ENCODE measurements around the gene NEO1.
"Not testable (repeated sequence)": the region's sequence is repeated elsewhere in the genome, so short reads cannot be mapped to it uniquely, and the experiment has no call there.

Gene NEO1

GRCh38 chr15:73296609-73297353 lies 244.5 kb downstream of the NEO1 start:
- no peaks in the 10 kb centered on the region for H3K9me3 ChIP-seq (ENCODE audit: control insufficient read depth, low read length)
- H3K79me1 ChIP-seq (replicated peaks; ENCODE audit: low read length, poor library complexity, severe bottlenecking), result no peaks in the 10 kb centered on the region
- H2BK5ac ChIP-seq (ENCODE audit: low read depth, low read length, poor library complexity, severe bottlenecking), result no peak overlapping the region
- no peak overlapping the region for H3K9ac ChIP-seq (ENCODE audit: low read length)
- H3K4me2 ChIP-seq (ENCODE audit: low read length, poor library complexity, severe bottlenecking), result no peak overlapping the region
- H2AFZ ChIP-seq (ENCODE audit: low read depth, low read length), result no peak overlapping the region
- H4K91ac ChIP-seq (ENCODE audit: low read length), result no peak overlapping the region
- no peak overlapping the region for H4K8ac ChIP-seq (ENCODE audit: low read length)
- H3K27me3 ChIP-seq (ENCODE audit: control insufficient read depth in 1 of 2, insufficient read depth in 1 of 2, low read length in 2 of 2), result no peaks in the 10 kb centered on the region
- H2BK15ac ChIP-seq (ENCODE audit: low read depth, poor library complexity, severe bottlenecking), result no peak overlapping the region
- H2AK5ac ChIP-seq (ENCODE audit: low read length, severe bottlenecking), result no peak overlapping the region
- no peak overlapping the region for H3K27ac ChIP-seq (ENCODE audit: low read length, poor library complexity, severe bottlenecking)
- no peak overlapping the region for H3K14ac ChIP-seq (ENCODE audit: low read length in 2 of 2)
- no peak overlapping the region for H3K4ac ChIP-seq (ENCODE audit: low read depth in 1 of 2, low read length in 2 of 2)
- no peak overlapping the region for H2BK120ac ChIP-seq (ENCODE audit: low read depth, low read length)
- H3K4me3 ChIP-seq (ENCODE audit: insufficient read depth in 1 of 2, low read depth in 1 of 2, low read length in 2 of 2), result no peak overlapping the region
- no peak overlapping the region for H3K18ac ChIP-seq (ENCODE audit: low read depth in 1 of 2, low read length in 2 of 2)
- no peak for DNase-seq
- no peak overlapping the region for H2BK12ac ChIP-seq (ENCODE audit: low read length in 2 of 2)
- peaks cover 13 to 33% of the 10 kb centered on the region in 2 experiments for H3K36me3 ChIP-seq (ENCODE audit: control insufficient read depth in 1 of 2, insufficient read depth in 2 of 2, low read depth in 1 of 2, low read length in 2 of 2)
- WGBS, result 83% methylated on average over 8 of the region's 9 CpGs
- no peak overlapping the region for H3K23ac ChIP-seq (ENCODE audit: low read length in 2 of 2)
- no peaks in the 10 kb centered on the region for H3K4me1 ChIP-seq (ENCODE audit: control insufficient read depth, insufficient read depth, low read depth, low read length)

DNA sequence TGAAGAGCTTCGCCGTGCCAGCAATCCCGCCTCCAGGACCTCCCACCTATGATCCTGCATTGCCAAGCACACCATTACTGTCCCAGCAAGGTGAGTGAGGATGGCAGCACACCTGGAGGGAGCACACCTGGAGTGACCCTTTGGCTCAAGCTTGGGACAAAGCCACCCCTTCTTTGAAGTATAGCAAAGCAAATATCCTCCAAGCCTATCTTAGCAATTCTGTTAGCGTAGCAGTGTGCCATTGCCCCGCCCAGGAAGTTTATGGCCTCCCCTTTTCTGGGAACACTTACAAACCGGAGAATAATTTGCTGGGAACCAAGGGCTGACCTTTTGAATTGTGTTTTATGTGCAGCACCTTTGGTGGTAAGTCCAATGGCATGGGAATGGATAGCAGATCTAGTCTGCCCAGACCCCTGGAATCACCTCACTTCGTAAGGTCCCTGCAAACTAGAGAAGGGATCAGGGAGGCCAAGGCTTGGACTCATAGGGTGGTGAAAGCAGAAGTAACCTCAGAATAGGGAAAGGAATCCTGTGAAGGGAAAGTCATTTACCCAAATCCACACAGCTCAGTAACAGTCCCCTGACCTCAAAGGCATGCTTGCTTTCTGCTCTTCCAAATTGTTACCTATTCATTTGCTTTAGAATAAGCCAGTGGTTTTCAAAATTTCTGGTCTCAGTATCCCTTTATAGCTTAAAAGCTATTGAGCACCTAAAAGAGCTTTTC lies 246.4 kb downstream of the NEO1 start:
- Histone ChIP-seq H2AFZ (ENCODE audit: low read depth, low read length) (no peak overlapping the region), H2BK12ac (ENCODE audit: low read length in 2 of 2) (no peak overlapping the region), H2BK5ac (ENCODE audit: low read depth, low read length, poor library complexity, severe bottlenecking) (no peak overlapping the region), H3K4me1 (ENCODE audit: control insufficient read depth, insufficient read depth, low read depth, low read length) (no peaks in the 10 kb centered on the region), H3K4me2 (ENCODE audit: low read length, poor library complexity, severe bottlenecking) (no peak overlapping the region), H3K79me1 (replicated peaks; ENCODE audit: low read length, poor library complexity, severe bottlenecking) (no peaks in the 10 kb centered on the region), H3K27ac (ENCODE audit: low read length, poor library complexity, severe bottlenecking) (no peak overlapping the region), H3K18ac (ENCODE audit: low read depth in 1 of 2, low read length in 2 of 2) (no peak overlapping the region), H4K91ac (ENCODE audit: low read length) (no peak overlapping the region), H3K27me3 (ENCODE audit: control insufficient read depth in 1 of 2, insufficient read depth in 1 of 2, low read length in 2 of 2) (no peaks in the 10 kb centered on the region), H3K9me3 (ENCODE audit: control insufficient read depth, low read length) (no peaks in the 10 kb centered on the region), H2BK15ac (ENCODE audit: low read depth, poor library complexity, severe bottlenecking) (no peak overlapping the region), H2BK120ac (ENCODE audit: low read depth, low read length) (no peak overlapping the region), H3K36me3 (ENCODE audit: control insufficient read depth in 1 of 2, insufficient read depth in 2 of 2, low read depth in 1 of 2, low read length in 2 of 2) (peaks cover 21 to 39% of the 10 kb centered on the region in 2 experiments), H4K8ac (ENCODE audit: low read length) (no peak overlapping the region), H3K23ac (ENCODE audit: low read length in 2 of 2) (no peak overlapping the region), H3K4ac (ENCODE audit: low read depth in 1 of 2, low read length in 2 of 2) (no peak overlapping the region), H3K14ac (ENCODE audit: low read length in 2 of 2) (no peak overlapping the region), H2AK5ac (ENCODE audit: low read length, severe bottlenecking) (no peak overlapping the region), H3K4me3 (ENCODE audit: insufficient read depth in 1 of 2, low read depth in 1 of 2, low read length in 2 of 2) (no peak overlapping the region), H3K9ac (ENCODE audit: low read length) (no peak overlapping the region)
- 96% methylated on average over 7 of the region's 7 CpGs for WGBS
- DNase-seq, result no peak

GRCh38 chr15:73300286-73300685 lies 248.0 kb downstream of the NEO1 start:
- DNase-seq; H3K27me3 ChIP-seq (ENCODE audit: control insufficient read depth in 1 of 2, insufficient read depth in 1 of 2, low read length in 2 of 2); H3K4me2 ChIP-seq (ENCODE audit: low read length, poor library complexity, severe bottlenecking); H2AFZ ChIP-seq (ENCODE audit: low read depth, low read length); H3K27ac ChIP-seq (ENCODE audit: low read length, poor library complexity, severe bottlenecking); H3K9ac ChIP-seq (ENCODE audit: low read length); H3K79me1 ChIP-seq (replicated peaks; ENCODE audit: low read length, poor library complexity, severe bottlenecking); H2BK15ac ChIP-seq (ENCODE audit: low read depth, poor library complexity, severe bottlenecking); H3K14ac ChIP-seq (ENCODE audit: low read length in 2 of 2); H3K4me1 ChIP-seq (ENCODE audit: control insufficient read depth, insufficient read depth, low read depth, low read length); H2BK120ac ChIP-seq (ENCODE audit: low read depth, low read length); H2BK12ac ChIP-seq (ENCODE audit: low read length in 2 of 2); H3K4me3 ChIP-seq (ENCODE audit: insufficient read depth in 1 of 2, low read depth in 1 of 2, low read length in 2 of 2); H2AK5ac ChIP-seq (ENCODE audit: low read length, severe bottlenecking); H4K8ac ChIP-seq (ENCODE audit: low read length); H4K91ac ChIP-seq (ENCODE audit: low read length); H3K18ac ChIP-seq (ENCODE audit: low read depth in 1 of 2, low read length in 2 of 2); H2BK5ac ChIP-seq (ENCODE audit: low read depth, low read length, poor library complexity, severe bottlenecking); H3K23ac ChIP-seq (ENCODE audit: low read length in 2 of 2); H3K9me3 ChIP-seq (ENCODE audit: control insufficient read depth, low read length); H3K4ac ChIP-seq (ENCODE audit: low read depth in 1 of 2, low read length in 2 of 2): not testable (repeated sequence)
- peaks cover 19 to 52% of the 10 kb centered on the region in 2 experiments for H3K36me3 ChIP-seq (ENCODE audit: control insufficient read depth in 1 of 2, insufficient read depth in 2 of 2, low read depth in 1 of 2, low read length in 2 of 2)
- 91% methylated on average over 11 of the region's 11 CpGs for WGBS

DNA sequence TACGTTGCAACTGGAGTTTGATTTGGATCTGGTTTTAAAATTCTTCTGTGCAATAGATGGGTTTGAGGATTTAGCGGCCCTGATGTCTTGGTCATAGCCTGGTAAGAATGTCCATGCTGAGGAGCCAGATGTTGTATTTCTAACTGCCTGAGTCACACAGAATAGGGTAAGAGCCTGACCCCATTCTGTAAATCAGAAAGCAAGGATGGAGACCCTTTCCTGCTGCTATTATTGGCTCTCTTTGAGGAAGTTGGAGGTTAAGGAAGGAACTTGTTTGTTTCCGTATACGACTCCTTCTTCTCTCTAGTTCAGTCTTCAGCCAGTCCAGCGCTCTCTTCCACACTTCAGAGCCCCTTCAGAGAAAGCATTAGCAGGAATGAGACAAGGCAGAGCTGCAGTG lies 251.4 kb downstream of the NEO1 start:
- peaks cover 1% of the 10 kb centered on the region for H3K4me1 ChIP-seq (ENCODE audit: control insufficient read depth, insufficient read depth, low read depth, low read length)
- no peak overlapping the region for H3K4me3 ChIP-seq (ENCODE audit: insufficient read depth in 1 of 2, low read depth in 1 of 2, low read length in 2 of 2)
- no peak overlapping the region for H2BK120ac ChIP-seq (ENCODE audit: low read depth, low read length)
- H4K8ac ChIP-seq (ENCODE audit: low read length), result no peak overlapping the region
- no peak overlapping the region for H3K4ac ChIP-seq (ENCODE audit: low read depth in 1 of 2, low read length in 2 of 2)
- peaks cover 15 to 47% of the 10 kb centered on the region in 2 experiments for H3K36me3 ChIP-seq (ENCODE audit: control insufficient read depth in 1 of 2, insufficient read depth in 2 of 2, low read depth in 1 of 2, low read length in 2 of 2)
- no peak overlapping the region for H3K4me2 ChIP-seq (ENCODE audit: low read length, poor library complexity, severe bottlenecking)
- no peaks in the 10 kb centered on the region for H3K9me3 ChIP-seq (ENCODE audit: control insufficient read depth, low read length)
- no peak overlapping the region for H4K91ac ChIP-seq (ENCODE audit: low read length)
- no peaks in the 10 kb centered on the region for H3K79me1 ChIP-seq (replicated peaks; ENCODE audit: low read length, poor library complexity, severe bottlenecking)
- no peak overlapping the region for H3K23ac ChIP-seq (ENCODE audit: low read length in 2 of 2)
- no peak overlapping the region for H2BK15ac ChIP-seq (ENCODE audit: low read depth, poor library complexity, severe bottlenecking)
- no peak overlapping the region for H2BK5ac ChIP-seq (ENCODE audit: low read depth, low read length, poor library complexity, severe bottlenecking)
- DNase-seq, result no peak
- no peak overlapping the region for H3K9ac ChIP-seq (ENCODE audit: low read length)
- H3K27ac ChIP-seq (ENCODE audit: low read length, poor library complexity, severe bottlenecking), result no peak overlapping the region
- no peak overlapping the region for H2BK12ac ChIP-seq (ENCODE audit: low read length in 2 of 2)
- no peak overlapping the region for H2AK5ac ChIP-seq (ENCODE audit: low read length, severe bottlenecking)
- 79% methylated on average over 5 of the region's 5 CpGs for WGBS
- no peak overlapping the region for H3K18ac ChIP-seq (ENCODE audit: low read depth in 1 of 2, low read length in 2 of 2)
- no peak overlapping the region for H3K14ac ChIP-seq (ENCODE audit: low read length in 2 of 2)
- H3K27me3 ChIP-seq (ENCODE audit: control insufficient read depth in 1 of 2, insufficient read depth in 1 of 2, low read length in 2 of 2), result no peaks in the 10 kb centered on the region
- no peak overlapping the region for H2AFZ ChIP-seq (ENCODE audit: low read depth, low read length)
